GM12875 (cell line): ENCODE measurements around the gene AK8.

ENCODE experiments used
- H3K4me3 ChIP-seq: one replicate; pipeline ENCODE4 v1.5.1; 2011; ENCODE audit warnings: low read depth, low read length, control low read depth
- CTCF ChIP-seq: IDR thresholded peaks from 2 replicates; pipeline ENCODE4 v1.5.1; 2011; ENCODE audit warnings: low read depth, mild to moderate bottlenecking, control low read depth, inconsistent platforms, low read length, moderate library complexity, borderline replicate concordance; ENCODE audit not compliant: insufficient read depth

Gene AK8

GRCh38 chr9:132820169-132820944, 57.7 kb downstream of the AK8 start:
- no peak for TF ChIP-seq CTCF
- H3K4me3 ChIP-seq: no peak overlapping the region

- H3K4me3 ChIP-seq: no peak overlapping the region
- no peak for TF ChIP-seq CTCF
These were observed 59.5 kb downstream of the AK8 start for GRCh38 chr9:132818588-132818987.

GRCh38 chr9:132814937-132815336, 63.1 kb downstream of the AK8 start:
- H3K4me3 ChIP-seq: no peak overlapping the region
- TF ChIP-seq CTCF: no peak

GRCh38 chr9:132813115-132813771, 64.8 kb downstream of the AK8 start:
- H3K4me3 ChIP-seq: no peak overlapping the region
- no peak for TF ChIP-seq CTCF

GRCh38 chr9:132811985-132812384, 66.1 kb downstream of the AK8 start:
- TF ChIP-seq CTCF: no peak

GRCh38 chr9:132810314-132810713, 67.8 kb downstream of the AK8 start:
- H3K4me3 ChIP-seq: no peak overlapping the region
- TF ChIP-seq CTCF: no peak

More at GRCh38 chr9:132811985-132812384, 66.1 kb downstream of the AK8 start:
- H3K4me3 ChIP-seq: no peak overlapping the region
